PC-3 (cell line): ENCODE results near the gene KIT. TPM values are rescaled to one million over a fixed set of nuclear protein-coding genes. Genes with fewer than 3 reads are reported as not detected.

ENCODE experiments used
- ATAC-seq: fragments of 200-7000 bp; cut with Tn5 transposase; 2 replicates; pipeline ENCODE4 v1.9.1; 2020; ENCODE audit warnings: mild to moderate bottlenecking, moderate library complexity
- BruUV-seq: library from RNA; stranded (reverse); fragments of 400-500 nt; replicated peaks from 2 replicates; lab custom pipeline; 2021; lab: Mats Ljungman, UMichigan
- CTCF ChIA-PET: fragments of 300-600 bp; sonication (Branson Sonifier 250); formaldehyde crosslinking; loops from one replicate; lab custom pipeline; 2022; ENCODE audit warnings: antibody characterized with exemption; lab: Charles Lee
- POLR2A ChIA-PET: fragments of 300-600 bp; sonication (Branson Sonifier 250); formaldehyde crosslinking; loops from one replicate; lab custom pipeline; 2022; ENCODE audit warnings: antibody characterized with exemption; ENCODE audit not compliant: unreplicated experiment; lab: Charles Lee
- DNase-seq: peaks from one replicate; pipeline ENCODE4 v3.0.0-alpha.2; 2015
- H2AFZ ChIP-seq: fragments of 300-600 bp; sonication (generic); 2 replicates; pipeline ENCODE4 v1.6.0; 2016; ENCODE audit warnings: antibody characterized with exemption, low read length
- H3F3A ChIP-seq: fragments of 300-600 bp; sonication (generic); one replicate; pipeline ENCODE4 v1.6.0; 2017; ENCODE audit warnings: antibody characterized with exemption, low read length, control low read depth, mild to moderate bottlenecking; ENCODE audit not compliant: unreplicated experiment
- H3K27ac ChIP-seq: fragments of 300-600 bp; sonication (generic); 2 replicates; pipeline ENCODE4 v1.5.1; 2016; ENCODE audit warnings: mild to moderate bottlenecking, low read length
- H3K27me3 ChIP-seq: fragments of 300-600 bp; sonication (generic); 2 replicates; pipeline ENCODE4 v1.6.1; 2016; ENCODE audit warnings: low read length, mixed read lengths
- H3K36me3 ChIP-seq: fragments of 300-600 bp; sonication (generic); 2 replicates; pipeline ENCODE4 v1.6.1; 2016; ENCODE audit warnings: low read depth, mixed run types, low read length, mixed read lengths
- H3K4me1 ChIP-seq: fragments of 300-600 bp; sonication (generic); 2 replicates; pipeline ENCODE4 v1.5.1; 2016; ENCODE audit warnings: low read length; ENCODE audit not compliant: insufficient read depth
- H3K4me2 ChIP-seq: fragments of 300-600 bp; sonication (generic); 2 replicates; pipeline ENCODE4 v1.6.0; 2016; ENCODE audit warnings: low read length
- H3K4me3 ChIP-seq: fragments of 300-600 bp; sonication (generic); 2 replicates; pipeline ENCODE4 v1.5.1; 2016; ENCODE audit warnings: mild to moderate bottlenecking, low read length, mixed read lengths
- H3K79me2 ChIP-seq: fragments of 300-600 bp; sonication (generic); 2 replicates; pipeline ENCODE4 v1.6.1; 2017; ENCODE audit warnings: low read length, mixed read lengths
- H3K9ac ChIP-seq: fragments of 300-600 bp; sonication (generic); 2 replicates; pipeline ENCODE4 v1.6.0; 2016; ENCODE audit warnings: mild to moderate bottlenecking, low read length
- H3K9me2 ChIP-seq: fragments of 300-600 bp; sonication (generic); replicated peaks from 2 replicates; pipeline ENCODE4 v1.6.1; 2016; ENCODE audit warnings: mixed run types, low read length, mixed read lengths
- H3K9me3 ChIP-seq: fragments of 300-600 bp; sonication (generic); 2 replicates; pipeline ENCODE4 v1.6.1; 2016; ENCODE audit warnings: low read length, mixed read lengths
- H4K20me1 ChIP-seq: fragments of 300-600 bp; sonication (generic); 2 replicates; pipeline ENCODE4 v1.6.1; 2016; ENCODE audit warnings: low read length, mixed read lengths
- EZH2 ChIP-seq: fragments of 300-600 bp; sonication (generic); IDR thresholded peaks from one replicate; pipeline ENCODE4 v1.6.1; 2017; ENCODE audit warnings: antibody characterized with exemption, mild to moderate bottlenecking, low read length; ENCODE audit not compliant: unreplicated experiment
- EZH2phosphoT487 ChIP-seq: fragments of 300-600 bp; sonication (generic); IDR thresholded peaks from 2 replicates; pipeline ENCODE4 v1.6.1; 2018; ENCODE audit warnings: mild to moderate bottlenecking, antibody characterized with exemption, low read length, borderline replicate concordance
- intact Hi-C: fragments of 100-400 bp; cut with micrococcal nuclease; formaldehyde crosslinking; loops from 2 replicates; pipeline ENCODE4 v1.9.0; 2023
- total RNA-seq: library from RNA; depleted of rRNA; stranded (reverse); fragments of >200 nt; gene quantifications from 2 replicates; pipeline ENCODE4 v1.2.3, GENCODE V29; 2014
- TF ChIP-seq, protein P1 (sequence below): fragments of 300-600 bp; sonication (generic); conservative IDR thresholded peaks from 2 replicates; pipeline ENCODE4 v1.5.1; 2017; ENCODE audit warnings: antibody characterized with exemption, low read depth, mild to moderate bottlenecking, low read length

KIT gene
- total RNA-seq, 1 experiment from 2014 or later = not detected

DNA sequence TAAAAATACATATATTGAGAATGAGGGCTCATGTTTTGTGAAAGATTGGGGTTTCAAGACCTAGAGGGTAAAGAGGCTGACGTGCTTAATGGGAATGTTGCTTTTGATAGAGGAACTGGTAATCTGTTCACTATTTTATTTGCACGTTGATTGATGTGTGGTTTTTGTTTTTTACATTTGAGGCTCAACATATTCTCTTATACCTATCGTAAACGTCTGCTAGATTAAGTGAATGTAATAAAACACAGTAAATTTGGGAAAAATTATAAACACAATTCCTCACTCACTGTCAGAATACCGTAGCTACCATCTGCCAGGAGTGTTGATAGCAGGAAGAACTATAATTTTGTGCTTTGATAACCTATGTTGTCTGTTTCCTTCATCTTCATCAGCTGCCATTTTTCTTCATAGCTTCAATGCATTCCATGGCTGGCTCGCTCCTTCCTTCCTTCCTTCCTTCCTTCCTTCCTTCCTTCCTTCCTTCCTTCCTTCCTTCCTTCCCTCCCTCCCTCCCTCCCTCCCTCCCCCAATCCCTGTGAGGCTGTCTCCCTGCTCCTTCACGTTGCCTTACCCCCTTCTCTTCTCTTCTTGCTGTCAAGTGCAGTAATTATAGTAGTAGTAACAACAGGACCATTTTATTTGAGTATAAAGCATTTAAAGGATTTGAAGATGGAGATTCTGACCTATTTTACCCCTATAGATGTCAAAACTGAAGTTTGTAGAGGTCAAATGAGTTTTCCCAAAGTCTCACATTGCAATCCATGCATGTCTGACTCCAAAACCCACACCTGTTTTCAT, 20.3 kb downstream of the KIT start:
- H3K4me2 ChIP-seq = no peak overlapping the region
- TF ChIP-seq, protein P1, sequence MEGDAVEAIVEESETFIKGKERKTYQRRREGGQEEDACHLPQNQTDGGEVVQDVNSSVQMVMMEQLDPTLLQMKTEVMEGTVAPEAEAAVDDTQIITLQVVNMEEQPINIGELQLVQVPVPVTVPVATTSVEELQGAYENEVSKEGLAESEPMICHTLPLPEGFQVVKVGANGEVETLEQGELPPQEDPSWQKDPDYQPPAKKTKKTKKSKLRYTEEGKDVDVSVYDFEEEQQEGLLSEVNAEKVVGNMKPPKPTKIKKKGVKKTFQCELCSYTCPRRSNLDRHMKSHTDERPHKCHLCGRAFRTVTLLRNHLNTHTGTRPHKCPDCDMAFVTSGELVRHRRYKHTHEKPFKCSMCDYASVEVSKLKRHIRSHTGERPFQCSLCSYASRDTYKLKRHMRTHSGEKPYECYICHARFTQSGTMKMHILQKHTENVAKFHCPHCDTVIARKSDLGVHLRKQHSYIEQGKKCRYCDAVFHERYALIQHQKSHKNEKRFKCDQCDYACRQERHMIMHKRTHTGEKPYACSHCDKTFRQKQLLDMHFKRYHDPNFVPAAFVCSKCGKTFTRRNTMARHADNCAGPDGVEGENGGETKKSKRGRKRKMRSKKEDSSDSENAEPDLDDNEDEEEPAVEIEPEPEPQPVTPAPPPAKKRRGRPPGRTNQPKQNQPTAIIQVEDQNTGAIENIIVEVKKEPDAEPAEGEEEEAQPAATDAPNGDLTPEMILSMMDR = no peak
- no peak for TF ChIP-seq EZH2
- no peak for TF ChIP-seq EZH2phosphoT487
- intact Hi-C loops = no loop called here
- no peaks in the 10 kb centered on the region for H3F3A ChIP-seq
- ATAC-seq = no peak
- H3K4me1 ChIP-seq = no peaks in the 10 kb centered on the region
- no peaks in the 10 kb centered on the region for H3K36me3 ChIP-seq
- H3K4me3 ChIP-seq = no peak overlapping the region
- ChIA-PET CTCF (no interaction called here), POLR2A (no interaction called here)
- H4K20me1 ChIP-seq = no peaks in the 10 kb centered on the region
- no TSS peak for BruUV-seq
- peaks cover 62% of the 10 kb centered on the region for H3K27me3 ChIP-seq
- H3K27ac ChIP-seq = no peak overlapping the region
- H3K9ac ChIP-seq = no peak overlapping the region
- no peaks in the 10 kb centered on the region for H3K79me2 ChIP-seq
- H2AFZ ChIP-seq = no peak overlapping the region
- no peak for DNase-seq
- H3K9me3 ChIP-seq = no peaks in the 10 kb centered on the region
- no peaks in the 10 kb centered on the region for H3K9me2 ChIP-seq

DNA sequence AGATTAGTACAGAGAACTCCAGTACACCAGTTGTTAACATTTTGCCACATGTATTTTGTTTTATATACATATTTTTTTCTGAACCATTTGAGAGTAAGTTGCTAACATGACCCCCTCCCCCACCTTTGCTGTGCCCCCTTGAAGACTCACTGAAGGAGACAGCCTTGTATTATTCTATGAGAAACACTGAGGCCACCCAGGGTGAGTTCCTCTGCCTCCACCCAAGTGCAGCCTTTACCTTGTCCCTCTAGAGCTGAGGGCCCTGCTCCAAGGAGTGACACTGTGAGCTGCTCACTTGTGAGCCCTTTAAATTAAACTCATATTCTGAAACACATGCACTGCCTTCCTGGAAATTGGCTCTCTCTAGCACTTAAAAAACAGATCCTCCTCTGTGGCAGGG, 21.1 kb downstream of the KIT start:
- ChIA-PET POLR2A (no interaction called here), CTCF (no interaction called here)
- ATAC-seq (no peak), DNase-seq (no peak)
- no peaks in the 10 kb centered on the region for H3K79me2 ChIP-seq
- TF ChIP-seq EZH2phosphoT487 (no peak), EZH2 (no peak)
- TF ChIP-seq, protein P1 = no peak
- H3F3A ChIP-seq = no peaks in the 10 kb centered on the region
- H3K9ac ChIP-seq = no peak overlapping the region
- peaks cover 55% of the 10 kb centered on the region for H3K27me3 ChIP-seq
- H3K9me2 ChIP-seq = no peaks in the 10 kb centered on the region
- H3K4me3 ChIP-seq = no peak overlapping the region
- H4K20me1 ChIP-seq = no peaks in the 10 kb centered on the region
- no peak overlapping the region for H3K4me2 ChIP-seq
- H2AFZ ChIP-seq = no peak overlapping the region
- intact Hi-C loops = no loop called here
- H3K36me3 ChIP-seq = no peaks in the 10 kb centered on the region
- H3K4me1 ChIP-seq = no peaks in the 10 kb centered on the region
- no TSS peak for BruUV-seq
- H3K9me3 ChIP-seq = no peaks in the 10 kb centered on the region
- H3K27ac ChIP-seq = no peak overlapping the region

DNA sequence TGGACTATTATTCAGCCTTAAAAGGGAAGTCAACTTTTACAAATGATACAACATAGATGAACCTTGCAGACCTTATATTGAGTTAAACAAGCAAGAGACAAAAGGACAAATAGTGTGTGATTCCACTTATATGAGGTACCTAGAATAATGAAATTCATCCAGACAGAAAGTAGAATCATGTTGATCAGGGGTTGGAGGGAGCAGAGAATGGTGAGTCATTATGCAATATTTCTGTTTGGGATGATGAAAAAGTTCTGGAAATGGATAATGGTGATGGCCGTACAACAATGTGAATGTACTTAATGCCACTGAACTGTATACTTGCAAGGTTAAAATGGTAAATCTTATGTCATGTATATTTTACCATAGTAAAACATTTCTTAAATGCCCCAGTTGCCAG, 22.1 kb downstream of the KIT start:
- Histone ChIP-seq H3K27ac (no peak overlapping the region), H3K4me3 (no peak overlapping the region), H3K36me3 (no peaks in the 10 kb centered on the region), H3K79me2 (no peaks in the 10 kb centered on the region), H3K4me1 (no peaks in the 10 kb centered on the region), H3K4me2 (no peak overlapping the region), H3F3A (no peaks in the 10 kb centered on the region), H4K20me1 (no peaks in the 10 kb centered on the region), H2AFZ (no peak overlapping the region), H3K27me3 (peaks cover 47% of the 10 kb centered on the region), H3K9ac (no peak overlapping the region), H3K9me3 (no peaks in the 10 kb centered on the region), H3K9me2 (no peaks in the 10 kb centered on the region)
- ChIA-PET POLR2A (no interaction called here), CTCF (no interaction called here)
- TF ChIP-seq EZH2phosphoT487 = no peak
- no peak for TF ChIP-seq EZH2
- TF ChIP-seq, protein P1 = no peak
- no peak for DNase-seq
- intact Hi-C loops = no loop called here
- BruUV-seq = no TSS peak
- ATAC-seq = no peak
